Measurements from ENCODE around the gene TINCR.

- no peak for TF ChIP-seq EZH2 (IDR thresholded peaks at IDR 0.05; ENCODE audit: borderline replicate concordance, low read depth, low read length, severe bottlenecking)
- no peak for TF ChIP-seq POLR2A (IDR thresholded peaks at IDR 0.05; ENCODE audit: low read depth, low read length)
- TF ChIP-seq CTCF (IDR thresholded peaks at IDR 0.05; ENCODE audit: extremely low read depth in 1 of 2, insufficient read depth in 1 of 2, low read depth in 1 of 2, low read length in 2 of 2), result peak; percentile 18 to 38
- TF ChIP-seq POLR2AphosphoS5 (IDR thresholded peaks at IDR 0.05; ENCODE audit: insufficient read depth, low read depth, low read length), result no peak
- TF ChIP-seq MYC (IDR thresholded peaks at IDR 0.05; ENCODE audit: low read depth, low read length), result no peak
Measured at GRCh38 chr19:5561559-5561958, 6.2 kb downstream of the TINCR start.

All from endothelial cell of umbilical vein (primary cell).